ENCODE results near the gene P3H4. TPM values are rescaled to one million over a fixed set of nuclear protein-coding genes. Genes with fewer than 3 reads are reported as not detected.

Gene P3H4
- total RNA-seq, 3 donors from 2014 or later = 10.7 to 14.0 (median 12.1) TPM

GRCh38 chr17:41766135-41766534, 45.6 kb downstream of the P3H4 start:
- intact Hi-C loops (cut with DNase I, micrococcal nuclease) = no loop called here
- H3K9me3 ChIP-seq = no peaks in the 10 kb centered on the region

GRCh38 chr17:41763327-41763726, 48.4 kb downstream of the P3H4 start:
- peak; percentile 6 for ATAC-seq
- H3K36me3 ChIP-seq (ENCODE audit: low read depth) = peaks cover 31% of the 10 kb centered on the region
- no peaks in the 10 kb centered on the region for H3K4me1 ChIP-seq (ENCODE audit: low read depth)
- DNase-seq = no peak
- no peak for TF ChIP-seq CTCF (IDR thresholded peaks at IDR 0.05)
- H3K4me3 ChIP-seq = no peak overlapping the region
- no peaks in the 10 kb centered on the region for H3K9me3 ChIP-seq
- intact Hi-C loops (cut with DNase I, micrococcal nuclease) = no loop called here

More at GRCh38 chr17:41766135-41766534, 45.6 kb downstream of the P3H4 start:
- DNase-seq = no peak
- Histone ChIP-seq H3K4me3 (no peak overlapping the region), H3K4me1 (ENCODE audit: low read depth) (no peaks in the 10 kb centered on the region), H3K36me3 (ENCODE audit: low read depth) (peaks cover 33% of the 10 kb centered on the region)
- no peak for TF ChIP-seq CTCF (IDR thresholded peaks at IDR 0.05)
- ATAC-seq = no peak

- intact Hi-C loops (cut with DNase I, micrococcal nuclease) = no loop called here
- DNase-seq (no peak), ATAC-seq (peak; percentile 8)
- no peak for TF ChIP-seq CTCF (IDR thresholded peaks at IDR 0.05)
- Histone ChIP-seq H3K4me3 (no peak overlapping the region), H3K9me3 (no peaks in the 10 kb centered on the region), H3K4me1 (ENCODE audit: low read depth) (no peaks in the 10 kb centered on the region), H3K36me3 (ENCODE audit: low read depth) (peaks cover 30% of the 10 kb centered on the region)
Measured at GRCh38 chr17:41762841-41763240, 48.9 kb downstream of the P3H4 start.

- DNase-seq (no peak), ATAC-seq (no peak)
- intact Hi-C loops (cut with DNase I, micrococcal nuclease) = no loop called here
- peaks cover 28% of the 10 kb centered on the region for H3K36me3 ChIP-seq (ENCODE audit: low read depth)
- H3K4me1 ChIP-seq (ENCODE audit: low read depth) = no peaks in the 10 kb centered on the region
- no peaks in the 10 kb centered on the region for H3K9me3 ChIP-seq
- H3K4me3 ChIP-seq = no peak overlapping the region
- TF ChIP-seq CTCF (IDR thresholded peaks at IDR 0.05) = no peak
Measured at GRCh38 chr17:41762391-41762790, 49.4 kb downstream of the P3H4 start.

- H3K9me3 ChIP-seq = no peaks in the 10 kb centered on the region
- intact Hi-C loops (cut with DNase I, micrococcal nuclease) = no loop called here
- H3K4me1 ChIP-seq (ENCODE audit: low read depth) = no peaks in the 10 kb centered on the region
- no peak for DNase-seq
- TF ChIP-seq CTCF (IDR thresholded peaks at IDR 0.05) = no peak
- H3K4me3 ChIP-seq = no peak overlapping the region
- peaks cover 28% of the 10 kb centered on the region for H3K36me3 ChIP-seq (ENCODE audit: low read depth)
- ATAC-seq = no peak
Measured at GRCh38 chr17:41760878-41761277, 50.9 kb downstream of the P3H4 start.

- Histone ChIP-seq H3K9me3 (no peaks in the 10 kb centered on the region), H3K4me1 (ENCODE audit: low read depth) (no peaks in the 10 kb centered on the region), H3K36me3 (ENCODE audit: low read depth) (peaks cover 24% of the 10 kb centered on the region), H3K4me3 (no peak overlapping the region)
- DNase-seq (no peak), ATAC-seq (no peak)
- intact Hi-C loops (cut with DNase I, micrococcal nuclease) = no loop called here
- no peak for TF ChIP-seq CTCF (IDR thresholded peaks at IDR 0.05)
Measured at GRCh38 chr17:41758601-41759000, 53.1 kb downstream of the P3H4 start.
